Mesenchymal stem cell (in vitro differentiated cells and primary cell): ENCODE data around the gene ULK3.

Source experiments
- DNase-seq: peaks from one replicate; pipeline ENCODE4 v3.0.0-alpha.2; 2013
- H2AFZ ChIP-seq: one replicate; pipeline ENCODE4 v1.6.1; 2013; ENCODE audit warnings: low read depth, mild to moderate bottlenecking, control low read depth, inconsistent platforms, low read length, moderate library complexity
- H2AK5ac ChIP-seq: 2 replicates; pipeline ENCODE4 v1.6.1; 2013; ENCODE audit warnings: low read length, moderate library complexity, mild to moderate bottlenecking, inconsistent platforms; ENCODE audit not compliant: severe bottlenecking
- H2BK120ac ChIP-seq: one replicate; pipeline ENCODE4 v1.6.1; 2013; ENCODE audit warnings: low read depth, mild to moderate bottlenecking, inconsistent platforms, low read length, moderate library complexity
- H2BK12ac ChIP-seq, 2 experiments: one replicate each; pipeline ENCODE4 v1.6.1; 2013; ENCODE audit warnings: inconsistent platforms in 2 of 2, low read length in 2 of 2, mild to moderate bottlenecking in 2 of 2, moderate library complexity in 2 of 2, control low read depth in 1 of 2
- H2BK15ac ChIP-seq: one replicate; pipeline ENCODE4 v1.6.1; 2013; ENCODE audit warnings: mild to moderate bottlenecking, low read depth, inconsistent platforms; ENCODE audit not compliant: poor library complexity, severe bottlenecking
- H2BK5ac ChIP-seq: 2 replicates; pipeline ENCODE4 v1.6.1; 2013; ENCODE audit warnings: low read depth, mild to moderate bottlenecking, low read length, control low read depth, inconsistent platforms; ENCODE audit not compliant: poor library complexity, severe bottlenecking
- H3K14ac ChIP-seq, 2 experiments: one replicate each; pipeline ENCODE4 v1.6.1; 2013; ENCODE audit warnings: inconsistent platforms in 2 of 2, low read length in 2 of 2, control low read depth in 1 of 2, mild to moderate bottlenecking in 1 of 2, moderate library complexity in 1 of 2
- H3K18ac ChIP-seq, 2 experiments: one replicate each; pipeline ENCODE4 v1.6.1; 2013; ENCODE audit warnings: inconsistent platforms in 2 of 2, low read length in 2 of 2, control low read depth in 1 of 2, low read depth in 1 of 2, mild to moderate bottlenecking in 1 of 2
- H3K23ac ChIP-seq, 2 experiments: one replicate each; pipeline ENCODE4 v1.6.1; 2013; ENCODE audit warnings: inconsistent platforms in 2 of 2, low read length in 2 of 2, mild to moderate bottlenecking in 2 of 2, moderate library complexity in 2 of 2, control low read depth in 1 of 2
- H3K27ac ChIP-seq: 2 replicates; pipeline ENCODE4 v1.5.1; 2013; ENCODE audit warnings: mild to moderate bottlenecking, moderate library complexity, low read length, control low read depth, inconsistent platforms; ENCODE audit not compliant: poor library complexity, severe bottlenecking
- H3K27me3 ChIP-seq, 2 experiments: 2 replicates each; pipeline versions ENCODE4 v1.6.1 to v1.7.0; 2013; ENCODE audit warnings: low read length in 2 of 2, mild to moderate bottlenecking in 2 of 2, moderate library complexity in 2 of 2, control low read depth in 1 of 2, inconsistent platforms in 1 of 2; ENCODE audit not compliant: control insufficient read depth in 1 of 2, insufficient read depth in 1 of 2
- H3K36me3 ChIP-seq, 2 experiments: 2 replicates each; pipeline versions ENCODE4 v1.6.1 to v1.7.0; 2013; ENCODE audit warnings: low read length in 2 of 2, control low read depth in 1 of 2, inconsistent platforms in 1 of 2, low read depth in 1 of 2, mild to moderate bottlenecking in 1 of 2; ENCODE audit not compliant: insufficient read depth in 2 of 2, control insufficient read depth in 1 of 2
- H3K4ac ChIP-seq, 2 experiments: one replicate each; pipeline ENCODE4 v1.6.1; 2013; ENCODE audit warnings: inconsistent platforms in 2 of 2, low read length in 2 of 2, mild to moderate bottlenecking in 2 of 2, moderate library complexity in 2 of 2, control low read depth in 1 of 2, low read depth in 1 of 2
- H3K4me1 ChIP-seq: 2 replicates; pipeline ENCODE4 v1.6.1; 2013; ENCODE audit warnings: low read depth, low read length, control low read depth; ENCODE audit not compliant: control insufficient read depth, insufficient read depth
- H3K4me2 ChIP-seq: 2 replicates; pipeline ENCODE4 v1.6.1; 2013; ENCODE audit warnings: low read length, mild to moderate bottlenecking, inconsistent platforms; ENCODE audit not compliant: poor library complexity, severe bottlenecking
- H3K4me3 ChIP-seq, 2 experiments: 2 replicates each; pipeline versions ENCODE4 v1.5.1 to v1.7.0; 2013; ENCODE audit warnings: low read length in 2 of 2, mild to moderate bottlenecking in 2 of 2, control low read depth in 1 of 2, low read depth in 1 of 2; ENCODE audit not compliant: insufficient read depth in 1 of 2
- H3K79me1 ChIP-seq: replicated peaks from 2 replicates; pipeline ENCODE4 v1.6.1; 2013; ENCODE audit warnings: mild to moderate bottlenecking, control low read depth, low read length, inconsistent platforms; ENCODE audit not compliant: poor library complexity, severe bottlenecking
- H3K9ac ChIP-seq: 2 replicates; pipeline ENCODE4 v1.7.0; 2013; ENCODE audit warnings: mild to moderate bottlenecking, low read length, moderate library complexity
- H3K9me3 ChIP-seq: 2 replicates; pipeline ENCODE4 v1.7.0; 2013; ENCODE audit warnings: mild to moderate bottlenecking, low read length; ENCODE audit not compliant: control insufficient read depth
- H4K8ac ChIP-seq: one replicate; pipeline ENCODE4 v1.6.1; 2013; ENCODE audit warnings: inconsistent platforms, mild to moderate bottlenecking, low read length, moderate library complexity
- H4K91ac ChIP-seq: one replicate; pipeline ENCODE4 v1.6.1; 2013; ENCODE audit warnings: mild to moderate bottlenecking, low read length, inconsistent platforms
- WGBS: methylation state at CpG from one replicate; pipeline ENCODE4 v1.1.7; 2013; ENCODE audit warnings: mixed read lengths; 5-methylcytosine and 5-hydroxymethylcytosine counted together

Gene ULK3

DNA sequence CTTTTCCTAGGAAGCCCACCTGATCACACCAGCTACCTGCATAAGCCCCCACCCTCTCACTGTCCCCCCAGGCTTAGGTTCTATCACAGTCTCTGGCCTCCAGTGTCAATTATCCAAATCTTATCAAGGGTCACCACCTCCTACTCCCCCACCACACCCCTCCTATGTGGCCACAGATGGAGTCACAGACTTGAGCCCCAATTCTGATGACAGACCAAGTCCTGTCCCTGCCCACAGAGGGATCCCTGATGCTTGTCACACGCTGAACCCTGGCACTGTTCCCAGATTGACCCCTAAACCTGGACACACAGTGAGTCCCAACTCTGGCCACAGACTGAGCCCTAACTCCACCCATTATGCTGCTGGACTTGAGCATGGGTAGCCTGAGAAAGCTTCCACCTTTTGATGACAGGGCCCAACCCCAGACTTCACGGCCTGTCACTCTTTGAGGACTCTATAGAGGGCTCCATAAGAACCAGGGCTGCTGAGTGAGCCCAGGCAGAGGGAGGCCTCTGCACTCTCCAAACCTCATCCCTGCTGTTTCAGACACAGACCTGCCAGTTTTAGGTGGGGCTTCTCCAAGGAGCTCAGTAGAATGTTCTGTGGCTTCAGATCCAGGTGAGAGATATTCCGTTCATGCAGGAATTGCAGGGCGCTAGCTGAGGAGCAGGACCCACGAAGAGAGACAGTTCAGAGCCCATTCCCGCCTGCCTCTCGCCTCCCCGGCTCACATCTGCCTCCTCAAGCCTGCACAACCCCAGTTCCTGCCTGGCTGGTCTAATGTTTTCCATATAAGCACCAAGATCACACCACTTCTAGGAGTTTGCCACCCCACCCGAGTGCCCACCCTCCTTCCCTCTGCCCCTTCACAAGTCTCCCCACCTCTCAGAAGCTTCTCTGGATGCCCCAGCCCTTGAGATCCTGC is 1.8 kb downstream of the ULK3 start:
- Histone ChIP-seq H3K18ac (no peak overlapping the region), H3K9ac (peak overlapping the region; percentile 93)

DNA sequence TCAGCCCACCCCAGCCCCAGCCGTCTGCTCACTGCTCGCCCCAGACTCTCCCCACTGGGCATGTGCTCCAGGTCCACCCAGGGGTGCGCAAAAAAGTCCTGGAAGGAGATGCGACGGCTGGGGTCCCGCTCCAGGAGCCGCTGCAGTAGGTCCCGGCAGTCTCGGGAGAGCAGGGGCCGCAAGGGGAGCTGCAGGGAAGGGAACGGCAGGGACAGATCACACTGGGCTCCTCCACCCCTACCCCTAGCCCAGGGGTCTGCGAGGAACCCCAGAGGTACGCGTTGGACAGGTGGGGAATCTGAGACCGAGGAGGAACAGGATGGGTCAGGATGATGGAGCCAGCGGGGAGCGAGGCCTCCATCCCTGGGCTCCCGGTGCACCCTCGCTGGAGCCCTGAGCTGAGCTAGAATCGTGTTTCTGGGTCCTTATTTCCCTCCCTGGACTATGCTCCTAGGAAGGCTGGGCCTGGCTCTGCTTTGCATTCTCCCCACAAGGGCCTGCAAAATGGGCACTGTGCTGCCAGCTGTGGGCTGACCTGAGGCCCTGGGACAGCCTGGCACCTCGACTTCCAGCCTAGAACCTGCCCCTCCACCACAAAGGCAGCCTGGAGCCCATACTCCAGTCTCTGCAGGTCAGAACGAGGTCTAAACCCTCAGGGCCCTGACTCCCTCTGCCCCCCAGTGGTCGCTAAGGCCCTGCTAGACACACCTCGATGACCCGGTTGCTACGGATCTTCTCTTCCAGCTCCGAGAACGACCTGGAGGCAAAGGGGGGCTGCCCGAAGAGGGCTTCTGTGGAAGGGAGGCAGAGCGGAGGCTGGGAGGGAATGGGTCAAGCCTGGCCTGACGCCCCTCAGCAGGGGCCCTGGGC is 3.2 kb downstream of the ULK3 start:
- Histone ChIP-seq H3K9me3 (no peaks in the 10 kb centered on the region), H2BK12ac (no peak overlapping the region), H2AFZ (no peak overlapping the region), H3K18ac (no peak overlapping the region), H2BK15ac (no peak overlapping the region), H4K91ac (no peak overlapping the region), H2BK120ac (no peak overlapping the region), H2BK5ac (no peak overlapping the region), H3K27me3 (no peaks in the 10 kb centered on the region), H3K14ac (no peak overlapping the region), H3K4me1 (peaks cover 11% of the 10 kb centered on the region), H3K36me3 (peaks cover 46 to 53% of the 10 kb centered on the region in 2 experiments), H3K9ac (no peak overlapping the region), H3K79me1 (peaks cover 8% of the 10 kb centered on the region), H3K27ac (no peak overlapping the region), H4K8ac (no peak overlapping the region), H3K23ac (no peak overlapping the region), H3K4me2 (no peak overlapping the region), H2AK5ac (no peak overlapping the region), H3K4ac (no peak overlapping the region), H3K4me3 (no peak overlapping the region)
- DNase-seq: no peak
- WGBS: 87% methylated on average over 30 of the region's 31 CpGs

More for the DNA sequence above, 1.8 kb downstream of the ULK3 start:
- Histone ChIP-seq H3K79me1 (peaks cover 8% of the 10 kb centered on the region), H2BK5ac (no peak overlapping the region), H2AFZ (no peak overlapping the region), H2BK120ac (no peak overlapping the region), H3K4ac (no peak overlapping the region), H2BK15ac (no peak overlapping the region), H4K8ac (no peak overlapping the region), H3K4me3 (no peak overlapping the region), H3K14ac (no peak overlapping the region), H2BK12ac (no peak overlapping the region), H3K27me3 (no peaks in the 10 kb centered on the region), H4K91ac (no peak overlapping the region), H3K36me3 (peaks cover 49 to 61% of the 10 kb centered on the region in 2 experiments), H2AK5ac (no peak overlapping the region), H3K4me1 (peaks cover 11% of the 10 kb centered on the region), H3K9me3 (no peaks in the 10 kb centered on the region), H3K23ac (no peak overlapping the region), H3K27ac (no peak overlapping the region), H3K4me2 (no peak overlapping the region)
- 96% methylated on average over 9 of the region's 9 CpGs for whole genome bisulfite sequencing
- no peak for DNase-seq

DNA sequence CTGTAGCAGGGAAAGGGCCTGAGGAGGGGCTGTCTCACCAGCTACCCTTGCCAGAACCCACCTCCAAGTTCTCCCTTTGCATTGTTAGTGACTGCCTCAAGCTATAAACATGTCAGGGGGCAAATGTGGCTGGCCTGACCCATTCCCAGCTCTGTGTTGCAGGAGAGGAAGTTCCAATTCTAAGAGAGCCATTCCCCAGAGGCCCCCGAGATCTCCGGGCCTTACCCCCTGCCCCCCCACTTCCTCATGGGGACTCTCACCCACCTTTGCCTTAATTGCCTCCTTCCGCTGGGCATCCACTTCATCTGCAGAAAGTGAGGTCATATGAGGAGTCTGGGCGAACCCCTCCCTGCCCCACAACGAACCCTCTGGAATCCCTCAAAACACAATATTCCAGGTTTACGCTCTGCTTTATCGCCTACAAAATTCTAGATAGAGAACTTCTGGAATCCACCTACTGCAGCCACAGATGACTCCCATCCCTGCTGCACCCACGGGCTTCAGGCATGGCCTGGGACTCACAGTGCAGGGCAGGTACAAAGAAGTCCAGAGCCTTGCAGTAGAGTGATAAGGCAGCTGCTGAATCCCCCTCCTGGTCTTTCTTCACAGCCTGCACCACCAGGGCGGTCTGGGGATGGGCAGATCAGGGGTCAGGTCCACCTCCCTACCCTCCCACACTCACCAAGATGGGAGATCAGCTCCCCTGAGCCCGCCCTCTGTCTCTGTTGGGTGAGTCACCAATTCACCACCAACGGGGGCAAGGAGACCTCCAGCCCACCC is 4.0 kb downstream of the ULK3 start:
- no peak overlapping the region for H3K23ac ChIP-seq
- WGBS: 91% methylated on average over 11 of the region's 11 CpGs
- no peak overlapping the region for H2AK5ac ChIP-seq
- H3K4me3 ChIP-seq: no peak overlapping the region
- no peak overlapping the region for H4K8ac ChIP-seq
- no peak overlapping the region for H3K14ac ChIP-seq
- H3K4ac ChIP-seq: no peak overlapping the region
- no peak overlapping the region for H4K91ac ChIP-seq
- H2BK5ac ChIP-seq: no peak overlapping the region
- H3K4me1 ChIP-seq: peaks cover 11% of the 10 kb centered on the region
- H3K27me3 ChIP-seq: no peaks in the 10 kb centered on the region
- no peaks in the 10 kb centered on the region for H3K9me3 ChIP-seq
- no peak overlapping the region for H2AFZ ChIP-seq
- DNase-seq: no peak
- peaks cover 41 to 45% of the 10 kb centered on the region in 2 experiments for H3K36me3 ChIP-seq
- H3K27ac ChIP-seq: no peak overlapping the region
- H2BK15ac ChIP-seq: no peak overlapping the region
- H2BK12ac ChIP-seq: no peak overlapping the region
- H3K4me2 ChIP-seq: no peak overlapping the region
- peaks cover 8% of the 10 kb centered on the region for H3K79me1 ChIP-seq
- no peak overlapping the region for H3K18ac ChIP-seq
- H3K9ac ChIP-seq: no peak overlapping the region
- no peak overlapping the region for H2BK120ac ChIP-seq
